Endothelial cell of umbilical vein (primary cell): Measurements from ENCODE around the gene TTC24.

Experiments used
- CTCF ChIP-seq, 2 donors: IDR thresholded peaks; 1 replicate in 1 of 2; 2 replicates in 1 of 2; pipeline ENCODE4 v1.5.1; 2011; ENCODE audit warnings: low read length in 2 of 2, mild to moderate bottlenecking in 2 of 2, moderate library complexity in 2 of 2, control low read depth in 1 of 2, inconsistent platforms in 1 of 2, low read depth in 1 of 2; ENCODE audit not compliant: insufficient read depth in 1 of 2; ENCODE audit errors: extremely low read depth in 1 of 2
- EZH2 ChIP-seq: IDR thresholded peaks from 2 replicates; pipeline ENCODE4 v1.6.1; 2012; ENCODE audit warnings: borderline replicate concordance, low read depth, mild to moderate bottlenecking, moderate library complexity, low read length, inconsistent platforms; ENCODE audit not compliant: severe bottlenecking
- FOS ChIP-seq: IDR thresholded peaks from 2 replicates; pipeline ENCODE4 v1.6.1; 2011; ENCODE audit warnings: mild to moderate bottlenecking, low read length, moderate library complexity, borderline replicate concordance; ENCODE audit not compliant: insufficient read depth
- GATA2 ChIP-seq: IDR thresholded peaks from 2 replicates; pipeline ENCODE4 v1.7.0; 2011; ENCODE audit warnings: low read depth, mild to moderate bottlenecking, moderate library complexity, mixed read lengths, low read length; ENCODE audit not compliant: insufficient read length, insufficient read depth
- JUN ChIP-seq: IDR thresholded peaks from 2 replicates; pipeline ENCODE4 v1.6.1; 2011; ENCODE audit warnings: borderline replicate concordance, low read depth; ENCODE audit not compliant: insufficient read length, insufficient read depth
- MAX ChIP-seq: IDR thresholded peaks from 2 replicates; pipeline ENCODE4 v1.6.1; 2011; ENCODE audit not compliant: insufficient read depth, insufficient read length
- MYC ChIP-seq: IDR thresholded peaks from one replicate; pipeline ENCODE4 v1.6.1; 2011; ENCODE audit warnings: mild to moderate bottlenecking, low read depth, low read length
- POLR2A ChIP-seq: IDR thresholded peaks from 2 replicates; pipeline ENCODE4 v1.6.1; 2012; ENCODE audit warnings: low read depth, mild to moderate bottlenecking, control low read depth, low read length
- POLR2AphosphoS5 ChIP-seq: IDR thresholded peaks from 2 replicates; pipeline ENCODE4 v1.6.1; 2012; ENCODE audit warnings: low read depth, mild to moderate bottlenecking, control low read depth, low read length, moderate library complexity; ENCODE audit not compliant: insufficient read depth

- TF ChIP-seq POLR2A (no peak), EZH2 (no peak), CTCF (IDR thresholded peaks at IDR 0.05; ENCODE audit: extremely low read depth in 1 of 2, insufficient read depth in 1 of 2, low read depth in 1 of 2, low read length in 2 of 2) (no peak), MYC (no peak), MAX (no peak), POLR2AphosphoS5 (no peak), FOS (no peak), JUN (no peak), GATA2 (no peak)
These were observed 2.3 kb downstream of the TTC24 start for GRCh38 chr1:156581661-156582387.
